Endothelial cell of umbilical vein (primary cell): ENCODE data around the gene GRAMD4. TPM values are rescaled to one million over a fixed set of nuclear protein-coding genes. Genes with fewer than 3 reads are reported as not detected.

Experiments used
- BruUV-seq: library from RNA; stranded (reverse); fragments of 400-500 nt; replicated peaks from 2 replicates; lab custom pipeline; 2021; lab: Mats Ljungman, UMichigan
- CTCF ChIA-PET: fragments of 300-600, 350-600 bp; sonication (Branson Sonifier 250); formaldehyde crosslinking; loops from one replicate; lab custom pipeline; 2021; ENCODE audit warnings: antibody characterized with exemption, inconsistent platforms; lab: Charles Lee
- POLR2A ChIA-PET: fragments of 300-600, 350-600 bp; sonication (Branson Sonifier 250); formaldehyde crosslinking; loops from one replicate; lab custom pipeline; 2021; ENCODE audit warnings: antibody characterized with exemption, inconsistent platforms; lab: Charles Lee
- DNase-seq: peaks from one replicate; pipeline ENCODE4 v3.0.0-alpha.2; 2011; ENCODE audit warnings: low read depth, low spot score
- FAIRE-seq: peaks from 2 replicates; lab custom pipeline; 2011; peaks lifted over from hg19 to GRCh38; lab: Jason Lieb, UNC
- H2AFZ ChIP-seq: 2 replicates; pipeline ENCODE4 v1.6.0; 2012; ENCODE audit warnings: low read depth, low read length, control low read depth, inconsistent platforms
- H3K27ac ChIP-seq: 2 replicates; pipeline ENCODE4 v1.5.1; 2011; ENCODE audit warnings: low read depth, mild to moderate bottlenecking, control low read depth, low read length, moderate library complexity; ENCODE audit not compliant: insufficient read depth
- H3K27me3 ChIP-seq, 2 experiments: 2 replicates each; pipeline versions ENCODE4 v1.6.0 to v1.6.1; 2011; ENCODE audit warnings: low read length in 2 of 2, mixed read lengths in 1 of 2; ENCODE audit not compliant: control insufficient read depth in 2 of 2, insufficient read depth in 2 of 2
- H3K36me3 ChIP-seq, 2 experiments: 2 replicates in 1 of 2; 3 replicates in 1 of 2; pipeline ENCODE4 v1.5.1; 2011; ENCODE audit warnings: low read length in 2 of 2, mild to moderate bottlenecking in 1 of 2, moderate library complexity in 1 of 2; ENCODE audit not compliant: control insufficient read depth in 2 of 2, insufficient read depth in 2 of 2; ENCODE audit errors: extremely low read depth in 1 of 2
- H3K4me1 ChIP-seq: 3 replicates; pipeline ENCODE4 v1.5.1; 2011; ENCODE audit warnings: mild to moderate bottlenecking, low read length; ENCODE audit not compliant: control insufficient read depth, insufficient read depth; ENCODE audit errors: extremely low read depth
- H3K4me2 ChIP-seq: 2 replicates; pipeline ENCODE4 v1.6.1; 2011; ENCODE audit warnings: low read length, control low read depth, mixed read lengths; ENCODE audit not compliant: insufficient read depth
- H3K4me3 ChIP-seq, 3 experiments: fragments of 200-600 bp in 1 of 3; sonication (generic), shearing (Covaris generic) in 1 of 3; replicated peaks in 1 of 3; 2 replicates each; pipeline ENCODE4 v1.5.1; 2011 to 2016; ENCODE audit warnings: control low read depth in 3 of 3, low read length in 3 of 3, mild to moderate bottlenecking in 2 of 3, inconsistent platforms in 1 of 3, low read depth in 1 of 3, moderate library complexity in 1 of 3; ENCODE audit not compliant: insufficient read depth in 1 of 3
- H3K79me2 ChIP-seq: 2 replicates; pipeline ENCODE4 v1.6.0; 2012; ENCODE audit warnings: low read length, inconsistent platforms; ENCODE audit not compliant: control insufficient read depth, insufficient read depth
- H3K9ac ChIP-seq: replicated peaks from 2 replicates; pipeline ENCODE3; 2011; ENCODE audit warnings: low read length, control low read depth; ENCODE audit not compliant: insufficient read depth; ENCODE audit errors: extremely low read depth
- H3K9me1 ChIP-seq: replicated peaks from 3 replicates; pipeline ENCODE4 v1.6.0; 2011; ENCODE audit warnings: mild to moderate bottlenecking, low read length; ENCODE audit not compliant: control insufficient read depth, insufficient read depth; ENCODE audit errors: extremely low read depth
- H3K9me3 ChIP-seq: replicated peaks from 2 replicates; pipeline ENCODE4 v1.5.1; 2012; ENCODE audit warnings: low read length, inconsistent platforms; ENCODE audit not compliant: control insufficient read depth, insufficient read depth
- H4K20me1 ChIP-seq: replicated peaks from 2 replicates; pipeline ENCODE3; 2011; ENCODE audit warnings: mild to moderate bottlenecking, low read length; ENCODE audit not compliant: control insufficient read depth, insufficient read depth; ENCODE audit errors: extremely low read depth
- CTCF ChIP-seq, 2 donors: IDR thresholded peaks; 1 replicate in 1 of 2; 2 replicates in 1 of 2; pipeline ENCODE4 v1.5.1; 2011; ENCODE audit warnings: low read length in 2 of 2, mild to moderate bottlenecking in 2 of 2, moderate library complexity in 2 of 2, control low read depth in 1 of 2, inconsistent platforms in 1 of 2, low read depth in 1 of 2; ENCODE audit not compliant: insufficient read depth in 1 of 2; ENCODE audit errors: extremely low read depth in 1 of 2
- EZH2 ChIP-seq: IDR thresholded peaks from 2 replicates; pipeline ENCODE4 v1.6.1; 2012; ENCODE audit warnings: borderline replicate concordance, low read depth, mild to moderate bottlenecking, moderate library complexity, low read length, inconsistent platforms; ENCODE audit not compliant: severe bottlenecking
- JUN ChIP-seq: IDR thresholded peaks from 2 replicates; pipeline ENCODE4 v1.6.1; 2011; ENCODE audit warnings: borderline replicate concordance, low read depth; ENCODE audit not compliant: insufficient read length, insufficient read depth
- MAX ChIP-seq: IDR thresholded peaks from 2 replicates; pipeline ENCODE4 v1.6.1; 2011; ENCODE audit not compliant: insufficient read depth, insufficient read length
- MYC ChIP-seq: IDR thresholded peaks from one replicate; pipeline ENCODE4 v1.6.1; 2011; ENCODE audit warnings: mild to moderate bottlenecking, low read depth, low read length
- POLR2A ChIP-seq: IDR thresholded peaks from 2 replicates; pipeline ENCODE4 v1.6.1; 2012; ENCODE audit warnings: low read depth, mild to moderate bottlenecking, control low read depth, low read length
- POLR2AphosphoS5 ChIP-seq: IDR thresholded peaks from 2 replicates; pipeline ENCODE4 v1.6.1; 2012; ENCODE audit warnings: low read depth, mild to moderate bottlenecking, control low read depth, low read length, moderate library complexity; ENCODE audit not compliant: insufficient read depth
- dilution Hi-C: fragments of 300-500 bp; cut with MboI; formaldehyde crosslinking; loops from one replicate; pipeline ENCODE4 v1.15.0; 2019; ENCODE audit warnings: low sequenced_read_pairs; ENCODE audit not compliant: extremely low pct_ligation_motif_present
- intact Hi-C: fragments of 100-400 bp; cut with micrococcal nuclease; formaldehyde crosslinking; loops from one replicate; pipeline ENCODE4 v1.10.0; 2022
- polyA plus RNA-seq, 4 experiments: library from polyadenylated mRNA; depleted of rRNA in 3 of 4; stranded (reverse) in 3 of 4; unstranded in 1 of 4; fragments of >200 nt; gene quantifications; 2 replicates each; pipeline versions ENCODE4 v1.2.1 to v1.2.3, GENCODE V29; 2011 to 2012; ENCODE audit warnings: missing spikeins in 1 of 4
- total RNA-seq: library from RNA; stranded (reverse); gene quantifications from 2 replicates; pipeline ENCODE4 v1.2.3, GENCODE V29; 2021

The GRAMD4 gene
- total and polyA plus RNA-seq, 2 donors (not counting 3 experiments of a cell fraction or from before 2014, with no cell fraction given): 5.9 to 14.8 TPM

GRCh38 chr22:46580940-46581537, 39.1 kb upstream of the GRAMD4 start:
- H3K27ac ChIP-seq: no peak overlapping the region
- POLR2A ChIA-PET: no interaction called here

More at GRCh38 chr22:46580940-46581537, 39.1 kb upstream of the GRAMD4 start:
- CTCF ChIA-PET: no interaction called here
- DNase-seq: no peak
- Histone ChIP-seq H4K20me1 (no peaks in the 10 kb centered on the region), H3K4me2 (no peak overlapping the region), H3K27me3 (no peaks in the 10 kb centered on the region), H3K9me3 (no peaks in the 10 kb centered on the region), H3K9me1 (no peaks in the 10 kb centered on the region), H3K36me3 (no peaks in the 10 kb centered on the region), H3K9ac (no peak overlapping the region), H3K4me1 (peaks cover 11% of the 10 kb centered on the region), H2AFZ (no peak overlapping the region), H3K4me3 (no peak overlapping the region), H3K79me2 (no peaks in the 10 kb centered on the region)
- FAIRE-seq: no peak
- BruUV-seq: no TSS peak
- intact Hi-C loops: no loop called here
- TF ChIP-seq CTCF (IDR thresholded peaks at IDR 0.05; ENCODE audit: extremely low read depth in 1 of 2, insufficient read depth in 1 of 2, low read depth in 1 of 2, low read length in 2 of 2) (no peak), MAX (no peak), POLR2AphosphoS5 (no peak), MYC (no peak), EZH2 (no peak), POLR2A (no peak), JUN (no peak)
- dilution Hi-C loops: no loop called here
